CD4-positive, CD25-positive, alpha-beta regulatory T cell (primary cell): ENCODE measurements around the gene PXT1. TPM values are rescaled to one million over a fixed set of nuclear protein-coding genes. Genes with fewer than 3 reads are reported as not detected.
"Not testable (repeated sequence)": the region's sequence is repeated elsewhere in the genome, so short reads cannot be mapped to it uniquely, and the experiment has no call there.

ENCODE experiments used
- ATAC-seq, 2 donors: fragments of 150-1000 bp; cut with Tn5 transposase; one replicate each; pipeline ENCODE4 v1.10.0; 2021; ENCODE audit warnings: low read depth in 2 of 2, moderate number of reproducible peaks in 2 of 2, moderate library complexity in 1 of 2
- DNase-seq, 3 donors: peaks; one replicate each; pipeline versions ENCODE4 v3.0.0 to v3.0.0-alpha.2; 2012 to 2022; ENCODE audit warnings: mixed read lengths in 1 of 3
- H3K27ac ChIP-seq: one replicate; pipeline ENCODE4 v1.7.0; 2013; ENCODE audit warnings: mild to moderate bottlenecking, low read length; ENCODE audit not compliant: insufficient read depth, poor library complexity, severe bottlenecking
- H3K27me3 ChIP-seq: one replicate; pipeline ENCODE4 v1.7.0; 2013; ENCODE audit warnings: low read length; ENCODE audit not compliant: control insufficient read depth, insufficient read depth
- H3K36me3 ChIP-seq: one replicate; pipeline ENCODE4 v1.7.0; 2013; ENCODE audit warnings: mild to moderate bottlenecking, low read length, moderate library complexity; ENCODE audit not compliant: control insufficient read depth, insufficient read depth
- H3K4me1 ChIP-seq: 2 replicates; pipeline ENCODE4 v1.7.0; 2013; ENCODE audit warnings: mild to moderate bottlenecking, low read length; ENCODE audit not compliant: insufficient read depth, control insufficient read depth, poor library complexity, severe bottlenecking
- H3K4me3 ChIP-seq: one replicate; pipeline ENCODE4 v1.7.0; 2013; ENCODE audit warnings: low read depth, mild to moderate bottlenecking, low read length, moderate library complexity
- H3K9me3 ChIP-seq, 2 experiments: 1 replicate in 1 of 2; 2 replicates in 1 of 2; pipeline ENCODE4 v1.7.0; 2013; ENCODE audit warnings: low read length in 2 of 2, mild to moderate bottlenecking in 1 of 2, moderate library complexity in 1 of 2; ENCODE audit not compliant: control insufficient read depth in 2 of 2
- H3K27ac Mint-ChIP-seq, 3 donors: one replicate each; pipeline ENCODE4 v1.8.0; 2020 to 2022; ENCODE audit warnings: mild to moderate bottlenecking in 3 of 3, mixed read lengths in 3 of 3, moderate library complexity in 2 of 3
- H3K27me3 Mint-ChIP-seq: one replicate; pipeline ENCODE4 v1.8.0; 2022; ENCODE audit warnings: mild to moderate bottlenecking, mixed read lengths
- H3K36me3 Mint-ChIP-seq: one replicate; pipeline ENCODE4 v1.8.0; 2020; ENCODE audit warnings: mixed read lengths
- H3K4me1 Mint-ChIP-seq, 4 donors: one replicate each; pipeline ENCODE4 v1.8.0; 2020 to 2022; ENCODE audit warnings: mixed read lengths in 4 of 4, mild to moderate bottlenecking in 1 of 4
- H3K4me3 Mint-ChIP-seq, 4 donors: one replicate each; pipeline ENCODE4 v1.8.0; 2020 to 2022; ENCODE audit warnings: mild to moderate bottlenecking in 4 of 4, mixed read lengths in 4 of 4, moderate library complexity in 3 of 4
- H3K9me3 Mint-ChIP-seq, 7 donors: one replicate each; pipeline ENCODE4 v1.8.0; 2020 to 2022; ENCODE audit warnings: mixed read lengths in 7 of 7, mild to moderate bottlenecking in 3 of 7, moderate library complexity in 2 of 7
- polyA plus RNA-seq, 4 donors: library from polyadenylated mRNA; unstranded; fragments of 300-500 nt; fragmentation: Illumina TruSeq; gene quantifications; one replicate each; pipeline ENCODE4 v1.2.3, GENCODE V29; 2021
- total RNA-seq: library from RNA; stranded (reverse); gene quantifications from one replicate; pipeline ENCODE4 v1.2.3, GENCODE V29; 2022

PXT1 gene
- total and polyA plus RNA-seq, 5 donors from 2014 or later = 0.08 to 0.37 (median 0.09) TPM; not detected in 2

GRCh38 chr6:36413489-36414480, 28.9 kb downstream of the PXT1 start:
- no peak overlapping the region for H3K27ac Mint-ChIP-seq
- Histone ChIP-seq H3K27me3 (no peaks in the 10 kb centered on the region), H3K4me1 (no peaks in the 10 kb centered on the region), H3K9me3 (no peaks in the 10 kb centered on the region), H3K27ac (no peak overlapping the region), H3K4me3 (no peak overlapping the region), H3K36me3 (no peaks in the 10 kb centered on the region)
- H3K4me3 Mint-ChIP-seq = no peak overlapping the region
- H3K27me3 Mint-ChIP-seq = peaks cover 32% of the 10 kb centered on the region
- peaks cover 0 to 6% (median 0%) of the 10 kb centered on the region in 7 donors for H3K9me3 Mint-ChIP-seq
- H3K4me1 Mint-ChIP-seq = no peaks in the 10 kb centered on the region
- no peaks in the 10 kb centered on the region for H3K36me3 Mint-ChIP-seq
- DNase-seq = no peak
- no peak for ATAC-seq

- H3K27me3 Mint-ChIP-seq = peaks cover 37% of the 10 kb centered on the region
- H3K4me3 Mint-ChIP-seq, DNase-seq, H3K4me3 ChIP-seq, H3K9me3 ChIP-seq, H3K36me3 ChIP-seq, H3K27ac ChIP-seq, H3K27ac Mint-ChIP-seq, ATAC-seq, H3K36me3 Mint-ChIP-seq, H3K9me3 Mint-ChIP-seq, H3K4me1 Mint-ChIP-seq, H3K4me1 ChIP-seq, H3K27me3 ChIP-seq: not testable (repeated sequence)
These were observed 32.9 kb downstream of the PXT1 start for GRCh38 chr6:36409718-36410117.

- no peak overlapping the region for H3K27ac ChIP-seq
- no peak overlapping the region for H3K4me3 ChIP-seq
- Mint-ChIP-seq H3K27me3 (peaks cover 44% of the 10 kb centered on the region), H3K4me3 (no peak overlapping the region), H3K27ac (no peak overlapping the region), H3K9me3 (peaks cover 0 to 3% (median 0%) of the 10 kb centered on the region in 7 donors), H3K36me3 (no peaks in the 10 kb centered on the region), H3K4me1 (peaks cover 0 to 2% (median 0%) of the 10 kb centered on the region in 4 donors)
- ATAC-seq (no peak), DNase-seq (no peak)
- no peaks in the 10 kb centered on the region for H3K27me3 ChIP-seq
- no peaks in the 10 kb centered on the region for H3K9me3 ChIP-seq
- H3K36me3 ChIP-seq = no peaks in the 10 kb centered on the region
- H3K4me1 ChIP-seq = no peaks in the 10 kb centered on the region
These were observed 38.5 kb downstream of the PXT1 start for GRCh38 chr6:36404164-36404563.

- no peak overlapping the region for H3K27ac ChIP-seq
- H3K27me3 ChIP-seq = no peaks in the 10 kb centered on the region
- H3K27me3 Mint-ChIP-seq = peaks cover 37% of the 10 kb centered on the region
- H3K27ac Mint-ChIP-seq = no peak overlapping the region
- H3K36me3 ChIP-seq = no peaks in the 10 kb centered on the region
- no peaks in the 10 kb centered on the region for H3K36me3 Mint-ChIP-seq
- ATAC-seq (no peak), DNase-seq (no peak)
- H3K9me3 Mint-ChIP-seq = no peaks in the 10 kb centered on the region
- H3K4me3 ChIP-seq = no peak overlapping the region
- H3K9me3 ChIP-seq = no peaks in the 10 kb centered on the region
- H3K4me1 ChIP-seq = no peaks in the 10 kb centered on the region
- peaks cover 0 to 2% (median 0%) of the 10 kb centered on the region in 4 donors for H3K4me1 Mint-ChIP-seq
- no peak overlapping the region for H3K4me3 Mint-ChIP-seq
These were observed 40.2 kb downstream of the PXT1 start for GRCh38 chr6:36402481-36402880.

GRCh38 chr6:36399970-36400369, 42.7 kb downstream of the PXT1 start:
- Mint-ChIP-seq H3K4me1 (peaks cover 0 to 2% (median 0%) of the 10 kb centered on the region in 4 donors), H3K36me3 (no peaks in the 10 kb centered on the region), H3K27ac (peak overlapping the region in 1 of 3 donors; percentile 74), H3K4me3 (no peak overlapping the region), H3K9me3 (no peaks in the 10 kb centered on the region), H3K27me3 (peaks cover 22% of the 10 kb centered on the region)
- ATAC-seq (no peak), DNase-seq (no peak)
- H3K9me3 ChIP-seq = no peaks in the 10 kb centered on the region
- H3K36me3 ChIP-seq = no peaks in the 10 kb centered on the region
- H3K27me3 ChIP-seq = no peaks in the 10 kb centered on the region
- H3K27ac ChIP-seq = no peak overlapping the region
- H3K4me3 ChIP-seq = no peak overlapping the region
- H3K4me1 ChIP-seq = no peaks in the 10 kb centered on the region

GRCh38 chr6:36392621-36393020, 50.0 kb downstream of the PXT1 start:
- ATAC-seq (no peak), DNase-seq (no peak)
- Mint-ChIP-seq H3K36me3 (peaks cover 4% of the 10 kb centered on the region), H3K27ac (no peak overlapping the region), H3K4me1 (peaks cover 0 to 7% (median 0%) of the 10 kb centered on the region in 4 donors), H3K27me3 (peaks cover 23% of the 10 kb centered on the region), H3K4me3 (no peak overlapping the region), H3K9me3 (peaks cover 0 to 1% (median 0%) of the 10 kb centered on the region in 7 donors)
- Histone ChIP-seq H3K4me3 (no peak overlapping the region), H3K36me3 (no peaks in the 10 kb centered on the region), H3K27me3 (peaks cover 8% of the 10 kb centered on the region), H3K9me3 (no peaks in the 10 kb centered on the region), H3K27ac (no peak overlapping the region), H3K4me1 (peaks cover 9% of the 10 kb centered on the region)

GRCh38 chr6:36389353-36389752, 53.3 kb downstream of the PXT1 start:
- Histone ChIP-seq H3K36me3 (no peaks in the 10 kb centered on the region), H3K27ac (no peak overlapping the region), H3K4me3 (no peak overlapping the region), H3K9me3 (no peaks in the 10 kb centered on the region), H3K4me1 (peaks cover 24% of the 10 kb centered on the region), H3K27me3 (peaks cover 10% of the 10 kb centered on the region)
- H3K9me3 Mint-ChIP-seq = peaks cover 0 to 2% (median 0%) of the 10 kb centered on the region in 7 donors
- peaks cover 4% of the 10 kb centered on the region for H3K36me3 Mint-ChIP-seq
- DNase-seq (no peak), ATAC-seq (no peak)
- peaks cover 32% of the 10 kb centered on the region for H3K27me3 Mint-ChIP-seq
- peaks cover 0 to 26% (median 15%) of the 10 kb centered on the region in 4 donors for H3K4me1 Mint-ChIP-seq
- peak overlapping the region in 2 of 4 donors; percentile 54 to 74 for H3K4me3 Mint-ChIP-seq
- no peak overlapping the region for H3K27ac Mint-ChIP-seq
